A673 (cell line): ENCODE measurements around the gene DNMT3A.

Experiments used
- EZH2 ChIP-seq: fragments of 200-600 bp; sonication (generic); IDR thresholded peaks from 2 replicates; pipeline ENCODE4 v1.6.1; 2017; ENCODE audit warnings: borderline replicate concordance, low read depth, mild to moderate bottlenecking, mixed read lengths, antibody characterized with exemption, low read length; ENCODE audit not compliant: poor library complexity, severe bottlenecking
- TF ChIP-seq, protein P1 (sequence below): fragments of 300-800, 200-600 bp; sonication (generic); conservative IDR thresholded peaks from 2 replicates; pipeline ENCODE4 v1.5.1; 2017; ENCODE audit warnings: low read depth, mild to moderate bottlenecking, antibody characterized with exemption, low read length, moderate library complexity, mixed read lengths

- TF ChIP-seq, protein P1, sequence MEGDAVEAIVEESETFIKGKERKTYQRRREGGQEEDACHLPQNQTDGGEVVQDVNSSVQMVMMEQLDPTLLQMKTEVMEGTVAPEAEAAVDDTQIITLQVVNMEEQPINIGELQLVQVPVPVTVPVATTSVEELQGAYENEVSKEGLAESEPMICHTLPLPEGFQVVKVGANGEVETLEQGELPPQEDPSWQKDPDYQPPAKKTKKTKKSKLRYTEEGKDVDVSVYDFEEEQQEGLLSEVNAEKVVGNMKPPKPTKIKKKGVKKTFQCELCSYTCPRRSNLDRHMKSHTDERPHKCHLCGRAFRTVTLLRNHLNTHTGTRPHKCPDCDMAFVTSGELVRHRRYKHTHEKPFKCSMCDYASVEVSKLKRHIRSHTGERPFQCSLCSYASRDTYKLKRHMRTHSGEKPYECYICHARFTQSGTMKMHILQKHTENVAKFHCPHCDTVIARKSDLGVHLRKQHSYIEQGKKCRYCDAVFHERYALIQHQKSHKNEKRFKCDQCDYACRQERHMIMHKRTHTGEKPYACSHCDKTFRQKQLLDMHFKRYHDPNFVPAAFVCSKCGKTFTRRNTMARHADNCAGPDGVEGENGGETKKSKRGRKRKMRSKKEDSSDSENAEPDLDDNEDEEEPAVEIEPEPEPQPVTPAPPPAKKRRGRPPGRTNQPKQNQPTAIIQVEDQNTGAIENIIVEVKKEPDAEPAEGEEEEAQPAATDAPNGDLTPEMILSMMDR, result no peak
- TF ChIP-seq EZH2, result no peak
Measured at GRCh38 chr2:25241452-25241851, 100.3 kb downstream of the DNMT3A start.
